Mesenchymal stem cell (in vitro differentiated cells and primary cell): ENCODE results near the gene CDAN1.

Experiments
- DNase-seq: peaks from one replicate; pipeline ENCODE4 v3.0.0-alpha.2; 2013
- H2AFZ ChIP-seq: one replicate; pipeline ENCODE4 v1.6.1; 2013; ENCODE audit warnings: low read depth, mild to moderate bottlenecking, control low read depth, inconsistent platforms, low read length, moderate library complexity
- H2AK5ac ChIP-seq: 2 replicates; pipeline ENCODE4 v1.6.1; 2013; ENCODE audit warnings: low read length, moderate library complexity, mild to moderate bottlenecking, inconsistent platforms; ENCODE audit not compliant: severe bottlenecking
- H2BK120ac ChIP-seq: one replicate; pipeline ENCODE4 v1.6.1; 2013; ENCODE audit warnings: low read depth, mild to moderate bottlenecking, inconsistent platforms, low read length, moderate library complexity
- H2BK12ac ChIP-seq, 2 experiments: one replicate each; pipeline ENCODE4 v1.6.1; 2013; ENCODE audit warnings: inconsistent platforms in 2 of 2, low read length in 2 of 2, mild to moderate bottlenecking in 2 of 2, moderate library complexity in 2 of 2, control low read depth in 1 of 2
- H2BK15ac ChIP-seq: one replicate; pipeline ENCODE4 v1.6.1; 2013; ENCODE audit warnings: mild to moderate bottlenecking, low read depth, inconsistent platforms; ENCODE audit not compliant: poor library complexity, severe bottlenecking
- H2BK5ac ChIP-seq: 2 replicates; pipeline ENCODE4 v1.6.1; 2013; ENCODE audit warnings: low read depth, mild to moderate bottlenecking, low read length, control low read depth, inconsistent platforms; ENCODE audit not compliant: poor library complexity, severe bottlenecking
- H3K14ac ChIP-seq, 2 experiments: one replicate each; pipeline ENCODE4 v1.6.1; 2013; ENCODE audit warnings: inconsistent platforms in 2 of 2, low read length in 2 of 2, control low read depth in 1 of 2, mild to moderate bottlenecking in 1 of 2, moderate library complexity in 1 of 2
- H3K18ac ChIP-seq, 2 experiments: one replicate each; pipeline ENCODE4 v1.6.1; 2013; ENCODE audit warnings: inconsistent platforms in 2 of 2, low read length in 2 of 2, control low read depth in 1 of 2, low read depth in 1 of 2, mild to moderate bottlenecking in 1 of 2
- H3K23ac ChIP-seq, 2 experiments: one replicate each; pipeline ENCODE4 v1.6.1; 2013; ENCODE audit warnings: inconsistent platforms in 2 of 2, low read length in 2 of 2, mild to moderate bottlenecking in 2 of 2, moderate library complexity in 2 of 2, control low read depth in 1 of 2
- H3K27ac ChIP-seq: 2 replicates; pipeline ENCODE4 v1.5.1; 2013; ENCODE audit warnings: mild to moderate bottlenecking, moderate library complexity, low read length, control low read depth, inconsistent platforms; ENCODE audit not compliant: poor library complexity, severe bottlenecking
- H3K27me3 ChIP-seq, 2 experiments: 2 replicates each; pipeline versions ENCODE4 v1.6.1 to v1.7.0; 2013; ENCODE audit warnings: low read length in 2 of 2, mild to moderate bottlenecking in 2 of 2, moderate library complexity in 2 of 2, control low read depth in 1 of 2, inconsistent platforms in 1 of 2; ENCODE audit not compliant: control insufficient read depth in 1 of 2, insufficient read depth in 1 of 2
- H3K36me3 ChIP-seq, 2 experiments: 2 replicates each; pipeline versions ENCODE4 v1.6.1 to v1.7.0; 2013; ENCODE audit warnings: low read length in 2 of 2, control low read depth in 1 of 2, inconsistent platforms in 1 of 2, low read depth in 1 of 2, mild to moderate bottlenecking in 1 of 2; ENCODE audit not compliant: insufficient read depth in 2 of 2, control insufficient read depth in 1 of 2
- H3K4ac ChIP-seq, 2 experiments: one replicate each; pipeline ENCODE4 v1.6.1; 2013; ENCODE audit warnings: inconsistent platforms in 2 of 2, low read length in 2 of 2, mild to moderate bottlenecking in 2 of 2, moderate library complexity in 2 of 2, control low read depth in 1 of 2, low read depth in 1 of 2
- H3K4me1 ChIP-seq: 2 replicates; pipeline ENCODE4 v1.6.1; 2013; ENCODE audit warnings: low read depth, low read length, control low read depth; ENCODE audit not compliant: control insufficient read depth, insufficient read depth
- H3K4me2 ChIP-seq: 2 replicates; pipeline ENCODE4 v1.6.1; 2013; ENCODE audit warnings: low read length, mild to moderate bottlenecking, inconsistent platforms; ENCODE audit not compliant: poor library complexity, severe bottlenecking
- H3K4me3 ChIP-seq, 2 experiments: 2 replicates each; pipeline versions ENCODE4 v1.5.1 to v1.7.0; 2013; ENCODE audit warnings: low read length in 2 of 2, mild to moderate bottlenecking in 2 of 2, control low read depth in 1 of 2, low read depth in 1 of 2; ENCODE audit not compliant: insufficient read depth in 1 of 2
- H3K79me1 ChIP-seq: replicated peaks from 2 replicates; pipeline ENCODE4 v1.6.1; 2013; ENCODE audit warnings: mild to moderate bottlenecking, control low read depth, low read length, inconsistent platforms; ENCODE audit not compliant: poor library complexity, severe bottlenecking
- H3K9ac ChIP-seq: 2 replicates; pipeline ENCODE4 v1.7.0; 2013; ENCODE audit warnings: mild to moderate bottlenecking, low read length, moderate library complexity
- H3K9me3 ChIP-seq: 2 replicates; pipeline ENCODE4 v1.7.0; 2013; ENCODE audit warnings: mild to moderate bottlenecking, low read length; ENCODE audit not compliant: control insufficient read depth
- H4K8ac ChIP-seq: one replicate; pipeline ENCODE4 v1.6.1; 2013; ENCODE audit warnings: inconsistent platforms, mild to moderate bottlenecking, low read length, moderate library complexity
- H4K91ac ChIP-seq: one replicate; pipeline ENCODE4 v1.6.1; 2013; ENCODE audit warnings: mild to moderate bottlenecking, low read length, inconsistent platforms
- WGBS: methylation state at CpG from one replicate; pipeline ENCODE4 v1.1.7; 2013; ENCODE audit warnings: mixed read lengths; 5-methylcytosine and 5-hydroxymethylcytosine counted together

CDAN1 gene

DNA sequence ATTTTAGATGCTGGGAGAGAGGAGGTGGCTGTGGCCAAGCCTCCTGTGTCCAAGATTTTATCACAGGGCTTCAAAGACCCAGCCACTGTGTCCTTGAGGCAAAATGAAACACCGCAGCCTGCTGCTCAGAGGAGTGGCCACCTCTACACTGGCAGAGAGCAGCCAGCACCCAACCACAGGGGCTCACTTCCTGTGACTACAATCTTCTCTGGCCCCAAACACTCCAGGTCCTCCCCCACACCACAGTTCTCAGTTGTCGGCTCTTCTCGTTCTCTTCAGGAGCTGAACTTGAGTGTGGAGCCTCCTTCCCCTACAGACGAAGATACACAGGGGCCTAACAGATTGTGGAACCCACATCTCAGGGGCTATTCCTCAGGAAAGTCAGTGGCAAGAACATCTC, 45.6 kb downstream of the CDAN1 start:
- Histone ChIP-seq H3K4me3 (no peak overlapping the region), H3K9me3 (peaks cover 7% of the 10 kb centered on the region), H2BK15ac (no peak overlapping the region), H4K91ac (no peak overlapping the region), H2AK5ac (no peak overlapping the region), H3K36me3 (peaks cover 81 to 91% of the 10 kb centered on the region in 2 experiments), H2BK5ac (no peak overlapping the region), H3K9ac (no peak overlapping the region), H3K27ac (no peak overlapping the region), H4K8ac (no peak overlapping the region), H2AFZ (no peak overlapping the region), H2BK12ac (no peak overlapping the region), H3K14ac (no peak overlapping the region), H3K18ac (no peak overlapping the region), H2BK120ac (no peak overlapping the region), H3K4me2 (no peak overlapping the region), H3K27me3 (no peaks in the 10 kb centered on the region), H3K79me1 (no peaks in the 10 kb centered on the region), H3K4ac (no peak overlapping the region), H3K4me1 (no peaks in the 10 kb centered on the region), H3K23ac (no peak overlapping the region)
- no peak for DNase-seq
- WGBS, result 96% methylated on average over 4 of the region's 4 CpGs

DNA sequence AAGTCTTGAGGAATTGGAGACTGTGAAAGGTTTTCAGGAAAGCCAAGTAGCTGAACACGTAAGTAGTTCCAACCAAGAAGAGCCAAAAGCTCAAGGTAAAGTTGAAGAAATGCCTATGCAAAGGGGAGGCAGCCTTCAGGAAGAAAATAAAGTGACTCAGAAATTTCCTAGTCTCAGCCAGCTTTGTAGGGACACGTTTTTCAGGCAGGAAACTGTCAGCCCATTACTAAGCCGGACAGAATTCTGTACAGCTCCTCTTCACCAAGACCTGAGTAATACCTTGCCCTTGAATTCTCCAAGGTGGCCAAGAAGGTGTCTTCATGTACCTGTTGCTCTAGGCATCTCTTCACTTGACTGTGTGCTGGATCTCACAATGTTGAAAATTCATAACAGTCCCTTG, 48.6 kb downstream of the CDAN1 start:
- Histone ChIP-seq H2AFZ (no peak overlapping the region), H2AK5ac (no peak overlapping the region), H3K4me1 (no peaks in the 10 kb centered on the region), H3K9me3 (peaks cover 7% of the 10 kb centered on the region), H3K4me2 (no peak overlapping the region), H4K91ac (no peak overlapping the region), H3K4me3 (no peak overlapping the region), H3K23ac (no peak overlapping the region), H2BK120ac (no peak overlapping the region), H2BK12ac (no peak overlapping the region), H3K14ac (no peak overlapping the region), H3K27ac (no peak overlapping the region), H3K27me3 (no peaks in the 10 kb centered on the region), H3K36me3 (peaks cover 79 to 95% of the 10 kb centered on the region in 2 experiments), H3K9ac (no peak overlapping the region), H2BK15ac (no peak overlapping the region), H3K18ac (no peak overlapping the region), H3K79me1 (no peaks in the 10 kb centered on the region), H2BK5ac (no peak overlapping the region), H4K8ac (no peak overlapping the region), H3K4ac (no peak overlapping the region)
- WGBS, result 89% methylated on average over 3 of the region's 3 CpGs
- DNase-seq, result no peak

DNA sequence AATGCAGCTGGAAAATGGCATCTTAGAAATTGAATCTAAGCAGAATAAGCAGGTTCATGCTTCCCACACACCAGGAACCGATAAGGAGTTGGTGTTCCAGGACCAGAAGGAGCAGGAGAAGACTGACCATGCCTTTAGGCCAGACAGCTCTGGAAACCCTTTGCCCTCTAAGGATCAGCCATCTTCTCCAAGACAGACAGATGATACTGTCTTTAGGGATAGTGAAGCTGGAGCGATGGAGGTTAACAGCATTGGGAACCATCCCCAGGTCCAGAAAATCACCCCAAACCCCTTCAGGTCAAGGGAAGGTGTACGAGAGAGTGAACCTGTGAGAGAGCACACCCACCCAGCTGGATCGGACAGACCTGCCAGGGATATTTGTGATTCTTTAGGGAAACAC, 49.2 kb downstream of the CDAN1 start:
- H3K4me3 ChIP-seq, result no peak overlapping the region
- no peak overlapping the region for H2BK5ac ChIP-seq
- no peak overlapping the region for H2BK15ac ChIP-seq
- H3K4ac ChIP-seq, result no peak overlapping the region
- no peaks in the 10 kb centered on the region for H3K79me1 ChIP-seq
- no peak overlapping the region for H2BK12ac ChIP-seq
- no peaks in the 10 kb centered on the region for H3K27me3 ChIP-seq
- H4K8ac ChIP-seq, result no peak overlapping the region
- no peak overlapping the region for H3K14ac ChIP-seq
- peaks cover 75 to 99% of the 10 kb centered on the region in 2 experiments for H3K36me3 ChIP-seq
- H3K18ac ChIP-seq, result no peak overlapping the region
- no peak overlapping the region for H4K91ac ChIP-seq
- no peak overlapping the region for H3K27ac ChIP-seq
- H3K23ac ChIP-seq, result no peak overlapping the region
- WGBS, result 100% methylated on average over 4 of the region's 4 CpGs
- DNase-seq, result no peak
- H3K4me2 ChIP-seq, result no peak overlapping the region
- H2AFZ ChIP-seq, result no peak overlapping the region
- no peak overlapping the region for H3K9ac ChIP-seq
- no peak overlapping the region for H2BK120ac ChIP-seq
- H3K4me1 ChIP-seq, result no peaks in the 10 kb centered on the region
- peaks cover 7% of the 10 kb centered on the region for H3K9me3 ChIP-seq
- H2AK5ac ChIP-seq, result no peak overlapping the region

DNA sequence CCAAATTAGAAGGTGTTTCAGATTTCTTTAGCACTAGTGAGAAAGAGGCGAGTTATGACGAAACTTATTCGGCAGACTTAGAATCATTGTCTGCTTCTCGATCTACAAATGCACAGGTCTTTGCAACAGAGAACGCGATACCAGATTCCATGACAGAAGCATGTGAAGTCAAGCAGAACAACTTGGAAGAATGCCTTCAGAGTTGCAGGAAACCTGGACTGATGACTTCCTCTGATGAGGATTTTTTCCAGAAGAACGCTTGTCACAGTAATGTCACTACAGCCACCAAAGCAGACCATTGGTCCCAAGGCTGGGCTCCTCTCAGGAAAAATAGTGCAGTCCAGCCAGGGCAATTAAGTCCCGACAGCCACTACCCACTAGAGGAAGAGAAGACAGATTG, 50.6 kb downstream of the CDAN1 start:
- H3K79me1 ChIP-seq, result no peaks in the 10 kb centered on the region
- WGBS, result 96% methylated on average over 8 of the region's 8 CpGs
- H3K9me3 ChIP-seq, result peaks cover 7% of the 10 kb centered on the region
- H3K27ac ChIP-seq, result no peak overlapping the region
- H2BK5ac ChIP-seq, result no peak overlapping the region
- H3K9ac ChIP-seq, result no peak overlapping the region
- no peaks in the 10 kb centered on the region for H3K4me1 ChIP-seq
- H2BK12ac ChIP-seq, result no peak overlapping the region
- H4K91ac ChIP-seq, result no peak overlapping the region
- no peak overlapping the region for H2BK15ac ChIP-seq
- no peak overlapping the region for H2AFZ ChIP-seq
- no peak overlapping the region for H2BK120ac ChIP-seq
- no peaks in the 10 kb centered on the region for H3K27me3 ChIP-seq
- H3K14ac ChIP-seq, result no peak overlapping the region
- H4K8ac ChIP-seq, result no peak overlapping the region
- no peak overlapping the region for H3K4ac ChIP-seq
- no peak overlapping the region for H3K4me2 ChIP-seq
- H3K23ac ChIP-seq, result no peak overlapping the region
- no peak overlapping the region for H3K18ac ChIP-seq
- H3K4me3 ChIP-seq, result no peak overlapping the region
- peaks cover 71 to 99% of the 10 kb centered on the region in 2 experiments for H3K36me3 ChIP-seq
- DNase-seq, result no peak
- H2AK5ac ChIP-seq, result no peak overlapping the region
